GM08714 (cell line): Measurements from ENCODE around the gene ULBP1.
"Not testable (repeated sequence)": the region's sequence is repeated elsewhere in the genome, so short reads cannot be mapped to it uniquely, and the experiment has no call there.

Experiments
- H3K4me3 ChIP-seq: fragments of 200-500 bp; sonication (Bioruptor generic); 2 replicates; pipeline ENCODE4 v1.5.1; 2014; ENCODE audit warnings: mild to moderate bottlenecking, low read length, inconsistent platforms
- ZNF274 ChIP-seq: IDR thresholded peaks from 2 replicates; pipeline ENCODE4 v1.6.1; 2012; ENCODE audit warnings: mild to moderate bottlenecking, low read depth, low read length

ULBP1 gene

DNA sequence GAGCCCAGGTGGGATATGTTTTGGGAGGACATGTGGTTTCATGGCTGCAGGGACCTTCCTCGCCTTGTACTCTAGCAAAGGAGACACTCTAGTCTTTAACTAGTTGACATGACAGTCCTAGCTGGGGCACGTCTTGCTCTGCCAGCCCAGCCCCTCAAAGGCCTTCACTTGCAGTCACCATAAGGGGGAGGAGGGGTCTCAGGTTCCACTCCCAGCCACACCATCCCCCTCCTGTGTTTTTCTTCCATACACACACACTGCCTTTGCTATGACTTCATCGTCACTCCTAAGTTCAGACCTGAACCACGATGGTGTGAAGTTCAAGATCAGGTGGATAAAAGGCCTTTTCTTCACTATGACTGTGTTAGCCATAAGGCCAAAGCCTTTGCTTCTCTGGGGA, 13.5 kb downstream of the ULBP1 start:
- TF ChIP-seq ZNF274: no peak
- no peak overlapping the region for H3K4me3 ChIP-seq

DNA sequence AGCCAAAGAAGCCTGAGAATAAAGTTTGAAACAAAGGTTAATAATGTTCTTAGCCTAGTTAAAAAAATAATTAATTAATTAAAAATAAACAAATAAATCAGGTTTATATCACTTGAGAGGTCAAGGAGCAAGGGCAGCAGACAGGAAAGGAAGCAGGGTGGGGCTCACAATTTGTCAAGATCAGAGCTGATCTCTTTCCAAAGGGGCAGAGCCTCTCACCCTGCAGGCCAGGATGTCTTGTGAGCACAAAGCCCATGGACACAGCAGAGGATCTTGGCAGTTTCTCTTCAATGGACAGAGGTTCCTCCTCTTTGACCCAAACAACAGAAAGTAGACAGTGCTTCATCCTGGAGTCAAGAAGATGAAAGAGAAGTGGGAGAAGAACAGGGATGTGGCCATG, 14.9 kb downstream of the ULBP1 start:
- no peak overlapping the region for H3K4me3 ChIP-seq
- no peak for TF ChIP-seq ZNF274

DNA sequence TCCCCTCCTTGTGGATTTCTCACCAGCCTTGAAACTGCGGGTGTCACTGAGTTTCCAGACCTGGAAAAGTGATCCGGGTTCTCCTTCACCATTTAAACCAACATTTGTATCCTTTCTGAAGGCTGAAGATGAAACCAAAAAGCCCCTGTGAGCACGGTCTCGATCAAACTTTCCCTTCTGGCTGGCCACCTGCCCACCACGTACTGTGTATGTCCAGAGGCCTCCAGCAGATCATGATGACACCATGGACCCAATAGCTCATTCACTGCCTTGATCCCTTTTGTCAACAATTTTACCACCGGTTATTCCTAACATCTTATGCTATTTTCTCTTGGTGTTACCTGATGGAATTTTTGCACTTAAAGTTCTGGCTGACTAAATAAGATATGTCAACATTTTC, 15.6 kb downstream of the ULBP1 start:
- H3K4me3 ChIP-seq: no peak overlapping the region
- no peak for TF ChIP-seq ZNF274

DNA sequence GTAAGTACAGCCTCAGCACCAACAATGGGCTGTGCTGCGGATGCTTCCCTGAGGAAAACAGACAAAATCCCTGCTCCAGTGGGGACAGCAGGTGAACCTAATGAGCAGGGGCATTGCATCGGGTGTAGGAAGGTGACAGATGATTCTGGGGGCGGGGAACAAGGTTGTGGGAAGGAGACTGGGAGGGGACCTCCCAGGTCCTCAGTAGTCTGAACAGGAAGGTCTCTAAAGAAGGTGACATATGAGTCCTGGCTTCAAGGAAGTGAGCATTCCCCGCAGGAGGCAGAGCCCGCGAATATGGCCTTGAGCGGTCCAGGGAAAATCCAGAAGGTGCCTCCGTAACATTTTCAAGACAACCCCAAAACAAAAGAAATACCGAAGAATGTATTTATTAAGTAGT, 19.4 kb downstream of the ULBP1 start:
- H3K4me3 ChIP-seq: no peak overlapping the region
- no peak for TF ChIP-seq ZNF274

DNA sequence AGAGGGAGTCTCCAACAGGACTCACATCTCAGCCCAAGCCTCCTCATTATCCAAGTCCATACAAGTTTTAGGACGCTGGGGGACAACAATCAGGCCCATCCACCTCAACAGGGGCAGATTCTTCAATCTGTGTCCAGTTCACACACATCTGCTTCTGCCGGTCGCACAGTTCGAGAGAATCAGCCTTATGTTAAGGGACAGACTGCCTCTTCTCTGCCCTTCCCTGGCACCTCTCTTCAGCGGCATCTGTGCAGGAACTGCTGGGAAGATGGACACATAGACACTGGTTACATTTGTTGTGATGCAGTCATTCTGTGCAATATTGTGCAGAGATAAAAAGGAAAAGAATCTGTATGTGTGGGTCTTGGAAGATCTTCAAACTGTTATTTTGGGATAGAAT, 21.0 kb downstream of the ULBP1 start:
- no peak overlapping the region for H3K4me3 ChIP-seq
- TF ChIP-seq ZNF274: no peak

DNA sequence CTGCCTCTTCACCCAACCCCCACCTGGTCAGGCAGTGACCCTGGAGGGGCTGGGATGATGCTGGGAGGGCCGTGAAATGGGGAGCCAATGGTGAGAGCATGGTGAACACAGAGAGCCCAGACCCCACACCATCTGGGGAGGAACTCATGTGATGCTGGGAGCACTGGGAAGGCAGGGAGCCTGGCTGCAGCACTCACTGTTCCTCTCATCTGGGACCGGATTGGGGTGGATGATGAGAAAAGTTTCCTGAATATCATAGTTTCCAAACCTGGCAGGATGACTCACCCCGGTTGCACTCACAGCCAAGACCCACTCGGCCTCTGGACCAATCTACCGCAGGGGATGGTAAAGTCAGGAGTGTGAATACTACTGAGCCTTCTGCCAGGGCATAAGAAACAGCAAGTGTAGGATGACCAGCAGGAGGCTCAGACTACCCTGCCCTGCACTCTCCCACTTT, 21.8 kb downstream of the ULBP1 start:
- TF ChIP-seq ZNF274: no peak

DNA sequence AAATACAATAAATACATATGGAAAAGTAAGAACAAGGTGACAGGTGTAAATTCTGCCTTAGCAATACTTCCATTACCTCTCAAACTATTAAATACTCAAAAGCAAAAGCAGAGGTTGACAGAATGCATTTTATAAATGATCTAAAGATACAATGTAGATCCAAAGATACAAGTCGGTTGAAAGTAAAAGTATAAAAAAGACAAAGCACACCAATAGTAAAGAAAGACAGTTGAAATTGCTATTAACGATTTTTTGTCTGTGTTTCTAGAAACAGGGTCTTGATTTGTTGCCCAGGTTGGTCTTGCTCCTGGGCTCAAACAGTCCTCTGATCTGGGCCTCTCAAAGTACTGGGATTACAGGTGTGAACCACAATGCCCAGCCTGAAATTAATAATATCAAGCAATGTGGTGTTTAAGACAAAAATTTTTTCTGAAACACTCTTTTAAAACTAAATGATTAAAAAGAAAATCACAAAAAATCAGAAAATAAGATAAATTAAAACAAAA, 23.9 kb downstream of the ULBP1 start:
- no peak for TF ChIP-seq ZNF274

More for the DNA sequence above, 21.8 kb downstream of the ULBP1 start:
- no peak overlapping the region for H3K4me3 ChIP-seq

DNA sequence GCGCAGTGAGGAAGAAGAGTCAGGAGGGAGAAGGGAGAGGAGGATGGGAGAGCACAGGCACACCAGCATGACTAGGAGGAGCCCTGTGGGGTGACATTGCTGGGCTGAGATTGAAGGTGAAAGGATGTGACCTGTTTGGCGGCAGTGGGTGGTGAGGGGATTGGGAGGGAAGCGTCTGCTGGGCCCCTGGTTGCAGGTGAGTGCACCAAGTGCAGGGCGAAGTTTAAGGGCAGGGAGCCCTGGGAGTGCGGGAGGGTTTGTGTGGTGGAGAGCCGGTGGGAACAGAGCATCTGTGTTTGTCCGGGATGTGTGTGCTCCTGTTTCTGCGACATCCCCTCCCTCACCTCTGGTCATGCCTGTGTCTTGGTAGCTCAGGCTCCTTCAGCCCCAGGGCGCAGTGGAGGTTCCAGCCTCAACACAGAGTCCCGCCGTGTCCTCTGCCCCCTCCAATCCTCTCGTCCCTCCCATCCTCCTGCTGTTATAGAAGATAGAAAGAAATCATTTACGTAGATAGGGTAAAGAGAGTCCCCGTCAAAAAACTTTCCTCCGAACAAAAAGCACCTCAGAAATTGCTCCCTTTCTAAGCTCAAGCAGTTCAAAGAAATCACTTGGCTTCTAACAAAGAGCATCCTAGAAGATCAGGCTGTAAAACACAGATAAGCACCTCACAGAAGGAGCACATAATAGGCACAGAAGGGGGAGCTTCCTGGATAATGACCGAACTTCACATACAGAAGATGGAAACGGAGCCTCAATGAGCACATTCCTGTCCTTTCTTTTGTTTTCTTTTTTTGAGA, 25.0 kb downstream of the ULBP1 start:
- no peak overlapping the region for H3K4me3 ChIP-seq
- no peak for TF ChIP-seq ZNF274

More for the DNA sequence above, 23.9 kb downstream of the ULBP1 start:
- H3K4me3 ChIP-seq: no peak overlapping the region

DNA sequence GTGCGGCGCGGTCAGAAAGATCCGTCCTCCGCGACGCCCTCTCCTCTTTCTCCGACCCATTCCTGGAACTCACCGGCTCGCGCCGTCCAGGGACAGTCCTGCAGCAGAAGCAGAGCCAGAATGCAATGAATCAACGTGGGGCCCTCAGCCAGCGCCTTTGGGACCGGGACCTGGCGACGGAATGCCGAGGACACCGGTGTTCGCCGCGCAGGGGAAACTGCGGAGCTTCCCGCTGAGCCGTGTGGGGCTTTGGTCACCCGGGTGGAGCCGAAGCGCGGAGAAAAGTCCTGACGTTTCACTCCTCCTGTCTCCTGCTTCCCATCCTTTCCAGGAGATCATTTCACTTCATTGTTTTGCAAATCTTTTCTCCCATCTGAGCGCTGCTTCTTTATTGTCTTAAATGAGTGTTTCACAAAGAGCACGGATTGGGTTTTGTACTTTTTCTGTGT, 26.5 kb downstream of the ULBP1 start:
- peak overlapping the region; percentile 27 for H3K4me3 ChIP-seq

DNA sequence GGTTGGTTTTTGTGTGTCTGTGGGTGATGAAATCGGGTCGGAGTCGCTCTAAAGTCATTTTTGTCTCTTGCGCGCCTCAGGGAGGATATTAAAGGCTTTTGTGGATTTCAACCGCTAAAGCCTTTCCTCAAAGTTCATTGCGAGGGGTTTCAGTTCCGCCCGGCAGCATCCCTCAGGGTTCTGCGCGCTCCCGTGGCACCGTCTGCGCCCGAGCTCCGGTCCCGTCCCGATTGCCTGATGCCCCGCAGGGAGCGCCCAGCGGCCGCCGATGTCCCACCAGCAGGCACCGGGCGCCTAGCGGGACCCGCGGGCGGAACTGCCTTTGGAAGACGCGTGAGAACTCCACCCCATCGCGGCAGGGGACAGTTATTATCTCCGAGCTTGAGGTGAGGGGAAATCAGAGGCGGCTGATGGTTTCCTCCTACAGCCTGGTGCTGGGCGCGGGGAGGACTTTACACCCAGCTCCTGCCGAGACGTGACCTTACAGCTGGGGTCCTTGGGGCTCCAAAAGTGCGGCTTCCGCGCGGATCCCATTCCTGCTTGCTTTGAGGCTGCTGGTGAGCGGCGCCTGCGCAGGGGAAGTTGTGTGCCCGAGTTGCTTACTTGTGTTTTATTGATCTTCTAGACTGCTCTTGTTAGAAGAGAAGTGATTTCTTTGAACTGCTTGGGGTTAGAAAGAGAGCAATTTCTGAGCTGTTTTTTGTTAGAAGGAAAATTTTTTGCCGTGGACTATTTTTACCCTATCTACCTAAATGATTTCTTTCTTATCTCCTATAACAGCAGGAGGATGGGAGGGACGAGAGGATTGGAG, 27.1 kb downstream of the ULBP1 start:
- H3K4me3 ChIP-seq: peak overlapping the region; percentile 27
- no peak for TF ChIP-seq ZNF274

More for the DNA sequence above, 26.5 kb downstream of the ULBP1 start:
- TF ChIP-seq ZNF274: no peak

DNA sequence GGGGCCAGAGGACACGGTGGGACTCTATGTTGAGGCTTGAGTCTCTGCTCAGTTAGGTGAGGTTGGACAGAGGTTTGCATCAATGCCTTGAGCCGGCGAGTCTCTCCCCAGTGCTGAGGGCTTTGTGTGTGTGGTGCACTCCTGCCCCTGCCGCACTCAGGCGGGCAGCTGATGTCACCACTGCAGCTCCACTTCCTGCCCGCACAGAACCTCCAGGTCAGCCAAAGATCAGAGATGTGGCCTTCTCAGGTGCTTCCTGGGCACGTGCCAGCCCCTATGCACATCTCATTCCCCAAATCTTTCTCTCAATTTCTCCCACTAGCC, 27.7 kb downstream of the ULBP1 start:
- not testable (repeated sequence) for H3K4me3 ChIP-seq

DNA sequence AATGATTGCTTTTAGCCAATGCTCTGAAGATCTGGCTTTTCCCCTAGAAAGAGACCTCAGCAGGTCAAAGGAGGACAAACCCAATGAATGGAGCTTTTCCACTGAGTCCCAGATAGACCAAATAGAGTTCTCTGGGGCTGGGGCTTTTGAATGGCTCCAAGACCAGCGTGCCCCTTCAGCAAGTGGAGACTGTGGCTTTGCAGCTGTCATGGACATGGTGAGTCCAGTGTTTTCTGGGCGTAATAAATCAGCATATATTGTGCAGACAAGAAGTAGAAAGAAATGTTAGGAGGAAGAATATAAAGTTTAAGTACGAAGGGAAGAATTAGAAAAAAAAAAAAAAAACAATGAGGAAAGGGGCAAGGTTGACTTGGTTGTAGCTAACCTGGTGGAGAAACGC, 28.1 kb downstream of the ULBP1 start:
- no peak overlapping the region for H3K4me3 ChIP-seq
- TF ChIP-seq ZNF274: no peak

DNA sequence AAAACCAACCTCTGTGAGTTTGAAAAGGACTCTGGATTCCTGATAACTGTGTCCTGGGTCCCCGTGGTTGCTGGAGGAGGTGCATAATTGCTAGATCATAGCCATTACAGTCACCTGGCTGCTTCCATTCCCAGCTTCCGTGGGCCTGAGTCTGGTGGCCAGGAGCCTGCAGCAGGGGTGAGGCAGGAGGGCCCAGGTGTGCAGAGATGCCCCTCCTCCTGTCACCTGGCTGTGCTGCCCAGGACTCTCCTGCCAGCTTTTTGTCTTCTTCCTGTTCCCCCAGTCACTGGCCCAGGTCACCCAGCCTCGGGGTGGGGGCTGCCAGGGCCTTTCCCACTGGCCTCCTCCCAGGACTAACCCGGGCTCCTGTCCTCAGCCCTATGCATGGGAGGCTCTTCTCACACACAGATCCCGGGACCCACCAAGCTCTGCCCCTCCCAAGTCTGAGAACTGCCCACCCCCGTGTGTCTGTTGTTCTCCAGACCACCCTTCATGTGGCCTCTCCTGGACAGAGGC, 31.6 kb downstream of the ULBP1 start:
- no peak overlapping the region for H3K4me3 ChIP-seq
- TF ChIP-seq ZNF274: no peak

DNA sequence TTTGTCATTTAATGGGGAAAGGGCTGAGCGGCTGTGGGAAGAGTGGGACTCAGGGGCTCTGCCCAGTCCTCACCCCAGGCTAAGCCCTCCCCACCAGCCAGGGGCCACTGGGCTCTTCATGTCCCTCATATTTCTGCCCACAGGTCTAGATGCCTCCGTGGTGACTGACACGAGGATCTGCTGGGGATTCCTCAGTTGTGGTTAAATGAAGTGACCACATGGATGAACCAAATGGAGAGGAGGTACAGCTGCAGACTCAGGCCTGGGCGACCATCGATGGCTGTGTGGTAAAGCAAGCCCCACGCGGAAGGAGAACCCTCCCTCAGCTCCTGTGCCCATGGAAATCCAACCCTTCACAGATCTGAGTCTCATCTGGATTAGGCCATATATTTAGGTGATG, 32.2 kb downstream of the ULBP1 start:
- no peak overlapping the region for H3K4me3 ChIP-seq
- TF ChIP-seq ZNF274: no peak

DNA sequence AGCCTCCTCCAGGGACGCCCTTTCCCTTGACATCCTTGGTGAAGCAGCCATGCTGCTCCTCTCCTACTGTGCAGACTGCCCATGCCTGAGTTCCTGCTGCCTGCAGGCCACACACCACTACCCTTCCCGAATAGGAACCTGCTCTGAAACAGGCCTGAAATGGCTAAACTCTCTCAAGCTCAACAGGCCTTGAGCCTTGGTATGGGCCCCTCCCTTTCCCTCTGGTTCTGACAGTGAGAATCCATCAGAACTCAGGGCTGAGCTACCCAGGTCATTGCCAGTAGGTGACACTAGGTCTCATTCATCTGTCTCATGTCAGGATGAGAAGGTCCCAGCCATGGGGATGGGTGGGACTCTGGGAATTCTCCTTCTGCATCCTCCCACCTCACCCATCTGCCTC, 35.9 kb downstream of the ULBP1 start:
- TF ChIP-seq ZNF274: no peak
- no peak overlapping the region for H3K4me3 ChIP-seq
